Activated effector memory CD4-positive, alpha-beta T cell treated with Interleukin-2 at 50 U/mL for 16 hours (primary cell): ENCODE results near the gene RPP40.

Source experiments
- DNase-seq: peaks from one replicate; pipeline ENCODE4 v3.0.0-alpha.2; 2020

Gene RPP40

GRCh38 chr6:4967301-4968030, 36.4 kb downstream of the RPP40 start:
- no peak for DNase-seq

- no peak for DNase-seq
These were observed 38.1 kb downstream of the RPP40 start for GRCh38 chr6:4965562-4966389.

DNA sequence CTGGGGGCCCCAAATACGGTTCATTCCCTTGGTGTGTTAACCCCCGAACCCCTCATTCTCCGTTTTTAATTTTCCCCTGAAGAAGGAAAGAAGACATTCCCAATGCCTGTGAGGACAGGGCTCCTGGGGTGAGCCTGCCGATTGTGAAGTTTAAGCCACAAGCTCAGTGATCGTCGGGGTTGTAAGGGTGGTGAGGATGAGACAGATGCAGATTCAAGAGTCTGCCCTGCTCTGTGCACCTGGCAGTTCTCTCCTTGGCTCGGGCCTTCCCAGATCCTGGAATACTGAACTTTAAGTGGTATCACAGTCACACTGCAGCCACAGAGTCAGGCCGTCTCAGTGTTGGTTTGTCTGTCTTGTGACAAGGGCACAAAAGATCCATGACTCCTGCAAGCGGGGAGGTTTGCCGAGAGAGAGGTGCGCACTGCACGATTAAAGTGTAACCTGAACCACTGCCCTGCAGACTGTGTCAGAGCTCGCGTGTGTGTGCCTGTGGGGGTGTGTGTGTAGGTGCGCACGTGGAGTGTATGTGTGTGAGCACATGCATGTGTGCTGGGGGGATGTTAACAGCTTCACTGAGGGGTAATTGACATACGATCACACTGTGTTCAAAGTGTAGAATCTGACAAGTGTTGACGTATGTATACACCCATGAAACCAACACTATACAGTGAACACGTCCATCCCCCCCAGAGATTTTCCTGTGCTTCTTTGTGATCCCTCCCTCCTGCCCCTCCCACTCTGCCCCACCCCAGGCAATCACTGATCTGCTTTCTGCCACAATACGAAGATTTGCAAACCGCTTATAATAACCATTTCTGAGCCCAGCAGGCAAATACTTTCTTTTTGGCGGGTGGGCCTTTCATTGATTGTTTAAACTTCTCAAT, 38.9 kb downstream of the RPP40 start:
- no peak for DNase-seq

- no peak for DNase-seq
These were observed 40.9 kb downstream of the RPP40 start for GRCh38 chr6:4962905-4963304.

- DNase-seq, result no peak
These were observed 42.3 kb downstream of the RPP40 start for GRCh38 chr6:4961322-4962168.

- no peak for DNase-seq
These were observed 45.2 kb downstream of the RPP40 start for GRCh38 chr6:4958624-4959023.

- DNase-seq, result no peak
These were observed 46.2 kb downstream of the RPP40 start for GRCh38 chr6:4957521-4958231.

DNA sequence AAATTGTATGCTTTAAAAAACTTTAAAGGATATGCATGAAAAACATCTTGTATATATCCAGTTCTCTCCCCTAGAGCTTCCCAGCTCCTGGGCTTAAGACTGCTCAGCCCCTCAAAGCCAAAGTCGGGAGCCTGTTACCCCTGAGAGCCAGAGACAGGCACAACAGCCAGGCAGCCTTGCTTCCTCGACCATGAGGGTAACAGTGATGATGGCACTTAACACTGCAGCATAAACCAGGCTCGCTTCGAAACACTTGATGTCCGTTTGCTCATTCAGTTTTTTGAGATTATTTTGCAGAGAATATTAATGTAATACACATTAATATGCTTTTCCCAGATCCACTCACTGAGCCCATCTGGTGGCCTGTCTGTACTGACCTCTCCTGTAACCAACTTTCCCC, 47.2 kb downstream of the RPP40 start:
- DNase-seq, result no peak

- DNase-seq, result no peak
These were observed 50.4 kb downstream of the RPP40 start for GRCh38 chr6:4953440-4953839.

- DNase-seq, result no peak
These were observed 52.9 kb downstream of the RPP40 start for GRCh38 chr6:4950836-4951533.

DNA sequence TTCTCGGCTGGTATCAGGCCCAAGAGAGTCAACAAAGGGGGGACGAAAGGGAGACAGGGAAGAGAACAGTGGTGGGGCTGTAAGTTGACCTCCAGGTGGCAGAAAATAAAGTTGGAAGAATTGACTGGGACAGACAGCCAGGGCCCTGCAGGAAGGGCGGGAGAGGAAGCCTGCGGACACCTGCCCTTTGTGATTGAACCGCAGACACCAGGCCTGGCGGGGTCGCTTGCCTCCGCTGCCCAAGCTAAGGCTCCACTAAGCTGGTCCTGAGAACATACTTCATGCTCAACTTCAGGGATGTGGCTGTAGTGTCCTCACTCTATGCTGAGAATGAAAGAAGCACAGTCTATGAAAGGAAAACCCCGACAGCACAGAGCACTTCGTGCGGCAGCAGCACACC, 53.8 kb downstream of the RPP40 start:
- DNase-seq, result no peak

GRCh38 chr6:4948781-4949450, 54.9 kb downstream of the RPP40 start:
- DNase-seq, result no peak

DNA sequence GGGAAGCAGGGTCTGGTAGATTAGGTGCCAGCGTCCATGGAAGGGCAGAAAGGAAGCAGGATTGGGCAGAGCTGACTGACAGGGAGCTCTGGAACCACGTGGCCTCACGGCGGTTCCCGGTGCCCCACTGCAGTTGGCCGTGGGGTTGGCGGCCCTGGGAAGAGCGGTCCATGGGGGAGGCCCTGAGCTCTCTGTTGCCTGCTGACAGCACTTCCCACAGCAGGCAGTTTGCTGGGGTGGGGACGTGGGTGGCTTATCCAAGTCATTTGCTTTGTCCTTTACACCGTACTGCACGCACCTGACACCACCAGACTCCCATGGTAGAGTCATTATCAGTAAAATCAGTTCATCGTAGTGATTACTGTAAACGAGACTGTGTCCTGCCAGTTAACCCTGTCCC, 56.1 kb downstream of the RPP40 start:
- DNase-seq, result no peak

DNA sequence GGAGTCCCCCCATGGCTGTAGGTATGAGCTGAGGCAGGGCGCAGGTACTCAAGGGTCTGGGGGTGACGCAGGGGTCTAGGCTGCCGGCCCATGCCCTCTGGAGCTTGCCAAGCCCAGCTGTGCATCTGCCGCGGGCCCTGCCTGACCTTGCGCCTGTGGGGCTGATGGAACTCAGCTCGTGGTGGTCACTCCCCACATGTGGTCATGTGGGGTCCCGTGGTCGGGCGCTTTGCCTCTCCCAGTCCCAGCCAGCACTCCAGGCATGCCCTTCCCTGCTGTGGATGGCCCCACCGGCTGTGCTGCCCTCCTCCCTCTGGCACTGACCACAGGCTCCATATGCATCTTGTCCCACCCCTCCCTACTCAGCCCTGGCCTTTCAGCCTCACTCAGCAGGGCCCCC, 57.3 kb downstream of the RPP40 start:
- DNase-seq, result no peak
